HG03354 (cell line): ENCODE measurements around the gene MTFR1L.
"Not testable (repeated sequence)": the region's sequence is repeated elsewhere in the genome, so short reads cannot be mapped to it uniquely, and the experiment has no call there.

Experiments used
- ATAC-seq: cut with Tn5 transposase; IDR thresholded peaks from one replicate; pipeline ENCODE4 v1.9.1; 2021; ENCODE audit warnings: mild to moderate bottlenecking; ENCODE audit not compliant: unreplicated experiment, poor library complexity, severe bottlenecking

The MTFR1L gene

GRCh38 chr1:25818569-25818968, 1.2 kb upstream of the MTFR1L start:
- no peak for ATAC-seq

GRCh38 chr1:25820247-25821111, 725 bp downstream of the MTFR1L start:
- peak; percentile 55 for ATAC-seq

GRCh38 chr1:25821112-25821476, 1.3 kb downstream of the MTFR1L start:
- no peak for ATAC-seq

- no peak for ATAC-seq
Observed at GRCh38 chr1:25821630-25822091, 1.9 kb downstream of the MTFR1L start.

- ATAC-seq = no peak
Observed at GRCh38 chr1:25825605-25826004, 5.9 kb downstream of the MTFR1L start.

DNA sequence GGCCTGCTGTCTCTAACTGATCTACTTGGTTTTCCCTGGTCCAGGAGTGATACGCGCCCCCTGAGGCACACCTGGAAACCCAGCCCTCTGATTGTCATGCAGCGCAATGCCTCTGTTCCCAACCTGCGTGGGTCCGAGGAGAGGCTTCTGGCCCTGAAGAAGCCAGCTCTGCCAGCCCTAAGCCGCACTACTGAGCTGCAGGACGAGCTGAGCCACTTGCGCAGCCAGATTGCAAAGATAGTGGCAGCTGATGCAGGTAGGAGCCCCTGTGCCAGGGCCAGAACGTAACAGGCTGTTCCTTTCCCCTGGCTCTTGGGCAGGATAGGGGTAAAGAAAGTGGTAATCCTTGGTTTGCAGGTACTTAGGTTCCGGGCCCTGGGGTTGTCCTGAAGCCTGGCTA, 6.8 kb downstream of the MTFR1L start:
- ATAC-seq = no peak

DNA sequence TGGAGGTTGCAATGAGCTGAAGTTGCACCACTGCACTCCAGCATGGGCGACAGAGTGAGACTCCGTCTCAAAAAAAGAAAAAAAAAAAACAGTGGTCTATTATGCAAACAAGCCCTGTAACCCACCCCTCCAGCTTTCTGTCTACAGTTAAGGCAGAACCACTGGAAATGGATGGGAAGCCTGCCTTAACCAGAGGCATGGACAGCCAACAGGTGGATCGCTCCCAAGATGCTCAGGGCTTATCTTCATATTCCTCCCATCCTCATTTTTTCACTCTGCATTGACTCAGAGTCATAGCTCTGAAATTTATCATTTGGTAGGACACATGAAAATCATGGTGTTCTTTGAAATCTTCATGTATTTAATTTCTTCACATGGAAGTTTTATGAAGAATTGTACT, 8.7 kb downstream of the MTFR1L start:
- ATAC-seq = no peak

- no peak for ATAC-seq
Observed at GRCh38 chr1:25829046-25829445, 9.3 kb downstream of the MTFR1L start.

- no peak for ATAC-seq
Observed at GRCh38 chr1:25831569-25832196, 11.9 kb downstream of the MTFR1L start.

- no peak for ATAC-seq
Observed at GRCh38 chr1:25832336-25833037, 12.7 kb downstream of the MTFR1L start.

DNA sequence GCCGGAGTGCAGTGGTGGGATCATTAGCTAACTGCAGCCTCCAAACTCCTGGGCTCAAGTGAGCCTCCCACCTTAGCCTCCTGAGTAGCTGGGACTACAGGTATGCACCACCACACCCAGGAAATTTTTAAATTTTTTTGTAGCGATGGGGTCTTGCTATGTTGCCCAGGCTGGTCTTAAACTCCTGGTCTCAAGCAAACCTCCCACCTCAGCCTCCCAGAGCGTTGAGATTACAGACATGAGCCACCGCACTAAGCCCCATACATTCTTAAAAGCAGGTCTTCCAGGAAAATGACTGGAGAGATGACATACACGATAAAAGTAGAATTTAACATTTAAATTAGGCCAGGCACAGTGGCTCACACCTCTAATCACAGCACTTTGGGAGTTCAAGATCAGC, 13.4 kb downstream of the MTFR1L start:
- ATAC-seq = no peak

- no peak for ATAC-seq
Observed at GRCh38 chr1:25834894-25835293, 15.1 kb downstream of the MTFR1L start.

- no peak for ATAC-seq
Observed at GRCh38 chr1:25836695-25837094, 16.9 kb downstream of the MTFR1L start.

DNA sequence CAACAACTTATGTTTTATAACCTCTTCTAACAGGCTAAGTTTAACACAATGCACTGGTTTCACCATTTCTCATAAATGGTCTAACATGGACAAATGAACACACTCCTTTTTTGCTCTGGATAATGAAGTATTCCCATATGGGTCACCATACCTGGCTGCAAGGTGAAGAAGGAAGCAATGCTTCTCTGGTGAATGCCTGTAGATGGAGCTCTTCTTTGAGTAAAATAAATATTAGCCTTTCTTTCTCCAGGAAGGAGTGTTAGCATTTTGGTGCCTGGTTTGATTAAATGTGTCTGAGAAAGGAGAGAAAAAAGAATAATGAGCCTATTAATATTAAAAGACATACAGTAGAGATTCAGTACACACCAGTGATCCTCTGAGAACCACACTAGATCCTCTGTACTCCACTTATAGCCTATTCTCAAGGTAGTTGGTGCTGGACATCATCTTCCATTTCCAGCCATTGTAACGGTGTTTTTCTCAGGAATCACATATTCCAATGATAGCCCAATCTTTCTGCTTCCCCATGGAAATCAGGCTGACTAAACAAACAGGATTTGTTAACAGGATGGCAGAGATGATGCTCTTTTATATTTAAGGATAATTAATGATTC, 17.6 kb downstream of the MTFR1L start:
- no peak for ATAC-seq

DNA sequence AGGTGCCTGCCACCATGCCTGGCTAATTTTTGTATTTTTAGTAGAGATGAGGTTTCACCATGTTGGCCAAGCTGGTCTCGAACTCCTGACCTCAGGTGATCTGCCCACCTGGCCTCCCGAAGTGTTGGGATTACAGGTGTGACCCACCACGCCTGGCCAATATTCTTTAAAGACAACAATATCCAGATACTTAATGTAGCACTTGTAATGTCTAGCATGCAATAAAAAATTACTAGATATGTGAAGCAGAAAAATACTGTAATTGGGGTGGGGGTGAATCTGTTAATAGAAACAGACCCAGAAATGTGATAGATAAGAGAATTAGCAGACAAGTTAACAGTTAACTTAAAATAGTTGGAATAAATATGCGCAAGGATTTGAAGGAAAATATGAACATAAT, 20.1 kb downstream of the MTFR1L start:
- not testable (repeated sequence) for ATAC-seq

- no peak for ATAC-seq
Observed at GRCh38 chr1:25843483-25843882, 23.7 kb downstream of the MTFR1L start.

DNA sequence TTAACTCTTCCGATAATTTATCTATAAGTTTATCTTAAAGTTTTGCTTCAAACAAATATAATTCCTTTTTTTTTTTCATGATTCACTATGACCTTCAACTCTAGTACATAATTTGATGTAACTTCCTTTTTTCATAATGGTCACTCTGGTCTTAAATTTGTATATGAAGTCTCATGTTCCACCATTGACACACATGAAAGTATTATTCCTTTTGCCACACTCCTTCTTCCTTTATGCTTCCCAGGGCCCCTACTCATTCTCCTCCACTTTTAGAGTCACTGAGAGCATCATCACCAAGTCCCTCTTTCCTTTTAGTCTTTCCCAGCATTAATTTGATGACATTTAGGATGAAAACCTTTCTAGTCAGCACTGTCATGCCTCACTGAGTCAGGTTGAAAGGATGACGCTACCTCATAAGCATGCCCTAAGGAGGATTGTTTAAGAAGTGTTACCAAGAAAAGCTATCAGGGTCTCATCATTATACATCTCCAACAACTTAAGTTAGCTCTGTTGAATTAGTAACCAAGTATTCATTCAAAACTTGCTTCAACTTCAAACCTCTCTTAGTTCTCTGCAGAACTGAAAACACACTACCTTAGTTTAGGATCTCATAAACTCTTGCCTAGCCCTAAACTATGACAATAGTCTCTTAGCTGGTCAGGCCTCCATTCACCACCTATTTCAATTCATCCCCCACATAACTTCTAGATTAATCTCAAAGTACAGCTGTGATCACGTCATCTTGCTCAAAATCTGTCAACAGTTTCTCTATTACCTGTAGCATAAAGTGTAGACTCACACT, 25.0 kb downstream of the MTFR1L start:
- no peak for ATAC-seq

DNA sequence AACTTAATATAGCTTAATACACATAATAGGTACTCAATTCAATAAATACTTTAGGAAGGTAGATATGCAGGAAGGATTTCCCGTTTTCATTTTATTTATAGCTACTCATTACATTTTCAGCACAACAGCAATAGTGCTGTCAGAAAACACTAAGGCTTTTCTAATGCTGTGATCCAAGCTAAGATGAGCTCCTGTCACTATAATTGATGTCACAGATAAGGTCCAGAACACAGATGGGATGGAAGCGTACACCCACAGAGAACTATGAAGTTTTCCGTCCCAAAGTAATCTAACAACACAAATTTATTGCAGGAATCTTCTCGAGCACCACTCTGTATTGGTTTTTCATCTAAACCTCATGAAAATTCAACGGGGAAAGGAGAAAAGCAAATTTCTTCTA, 25.9 kb downstream of the MTFR1L start:
- ATAC-seq = no peak

GRCh38 chr1:25847929-25848328, 28.2 kb downstream of the MTFR1L start:
- no peak for ATAC-seq

DNA sequence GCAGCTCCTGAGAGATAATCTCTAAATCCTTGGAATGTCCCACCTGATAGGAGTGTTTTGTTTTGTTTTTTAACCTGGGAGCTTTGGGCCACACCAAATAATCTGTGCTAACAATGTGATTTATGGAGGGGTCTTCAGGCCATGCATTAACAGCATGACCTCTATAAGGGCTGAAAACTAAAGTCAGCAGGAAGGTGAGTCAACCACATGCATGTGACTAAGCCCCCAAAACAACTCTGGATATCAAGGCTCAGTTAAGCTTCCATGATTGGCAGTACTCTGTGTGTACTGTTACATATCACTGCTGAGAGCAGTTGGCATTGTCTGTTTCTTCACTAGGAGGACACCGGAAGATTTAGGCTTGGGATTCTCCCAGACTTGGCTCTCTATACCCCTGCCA, 28.8 kb downstream of the MTFR1L start:
- ATAC-seq = no peak
